Stimulated activated CD4-positive, alpha-beta T cell treated with anti-CD3 and anti-CD28 coated beads, TNF-alpha, amount 100 ng/mL, for 48 hours (primary cell): Measurements from ENCODE around the gene RWDD1.
"Not testable (repeated sequence)": the region's sequence is repeated elsewhere in the genome, so short reads cannot be mapped to it uniquely, and the experiment has no call there.

ENCODE experiments used
- DNase-seq, 3 donors: peaks; one replicate each; pipeline ENCODE4 v3.0.0-alpha.2; 2020; ENCODE audit warnings: low read depth in 3 of 3

Gene RWDD1

GRCh38 chr6:116561377-116562018 is 9.8 kb upstream of the RWDD1 start:
- DNase-seq, result peak; percentile 33 to 55 (median 37)

- no peak for DNase-seq
Observed at GRCh38 chr6:116562019-116562403, 9.3 kb upstream of the RWDD1 start.

GRCh38 chr6:116562614-116563013 is 8.7 kb upstream of the RWDD1 start:
- DNase-seq, result no peak

- DNase-seq, result no peak
Observed at GRCh38 chr6:116563830-116564229, 7.5 kb upstream of the RWDD1 start.

- no peak for DNase-seq
Observed at GRCh38 chr6:116564311-116564710, 7.0 kb upstream of the RWDD1 start.

- DNase-seq, result no peak
Observed at GRCh38 chr6:116564921-116565872, 6.1 kb upstream of the RWDD1 start.

- no peak for DNase-seq
Observed at GRCh38 chr6:116568111-116568510, 3.2 kb upstream of the RWDD1 start.

GRCh38 chr6:116568821-116569755 is 2.2 kb upstream of the RWDD1 start:
- DNase-seq, result no peak

- no peak for DNase-seq
Observed at GRCh38 chr6:116571683-116572000, 338 bp downstream of the RWDD1 start.

- DNase-seq, result no peak
Observed at GRCh38 chr6:116572162-116572561, 858 bp downstream of the RWDD1 start.

- no peak for DNase-seq
Observed at GRCh38 chr6:116575227-116575626, 3.9 kb downstream of the RWDD1 start.

- DNase-seq, result no peak
Observed at GRCh38 chr6:116577486-116577885, 6.2 kb downstream of the RWDD1 start.

- no peak for DNase-seq
Observed at GRCh38 chr6:116578335-116578734, 7.0 kb downstream of the RWDD1 start.

GRCh38 chr6:116579143-116579542 is 7.8 kb downstream of the RWDD1 start:
- DNase-seq, result no peak

GRCh38 chr6:116580198-116580597 is 8.9 kb downstream of the RWDD1 start:
- no peak for DNase-seq

GRCh38 chr6:116586276-116586675 is 15.0 kb downstream of the RWDD1 start:
- DNase-seq, result no peak

GRCh38 chr6:116586738-116587137 is 15.4 kb downstream of the RWDD1 start:
- no peak for DNase-seq

GRCh38 chr6:116595247-116595646 is 23.9 kb downstream of the RWDD1 start:
- DNase-seq, result no peak

GRCh38 chr6:116596815-116597214 is 25.5 kb downstream of the RWDD1 start:
- DNase-seq, result no peak

GRCh38 chr6:116603916-116604315 is 32.6 kb downstream of the RWDD1 start:
- DNase-seq, result not testable (repeated sequence)

GRCh38 chr6:116604868-116605267 is 33.6 kb downstream of the RWDD1 start:
- not testable (repeated sequence) for DNase-seq

- no peak for DNase-seq
Observed at GRCh38 chr6:116605935-116606334, 34.6 kb downstream of the RWDD1 start.
